Pancreas (tissue), 10 donors: Measurements from ENCODE around the gene SLC9A1. TPM values are rescaled to one million over a fixed set of nuclear protein-coding genes. Genes with fewer than 3 reads are reported as not detected.

Source experiments
- ATAC-seq, 4 donors: fragments of 200-7000 bp; cut with Tn5 transposase; one replicate each; pipeline versions ENCODE4 v1.8.0 to v1.9.1; 2020; ENCODE audit warnings: mild to moderate bottlenecking in 4 of 4, moderate library complexity in 4 of 4
- DNase-seq, 6 donors: peaks; one replicate each; pipeline ENCODE4 v3.0.0-alpha.2; 2020
- FAIRE-seq: peaks from 2 replicates; lab custom pipeline; 2012; peaks lifted over from hg19 to GRCh38; lab: Jason Lieb, UNC
- H3K27ac ChIP-seq, 4 donors: fragments of 200-600 bp; sonication (generic); 1 replicate in 3 of 4; 2 replicates in 1 of 4; pipeline versions ENCODE4 v1.5.0 to v1.8.0; 2020
- H3K27me3 ChIP-seq, 4 donors: fragments of 200-600 bp; one replicate each; pipeline ENCODE4 v1.8.0; 2021
- H3K36me3 ChIP-seq, 3 donors: fragments of 200-600 bp; sonication (generic) in 1 of 3; one replicate each; pipeline versions ENCODE4 v1.5.0 to v1.8.0; 2020 to 2021
- H3K4me1 ChIP-seq, 3 donors: fragments of 200-600 bp; one replicate each; pipeline ENCODE4 v1.8.0; 2021
- H3K4me3 ChIP-seq, 4 donors: fragments of 200-600 bp; sonication (generic) in 2 of 4; one replicate each; pipeline versions ENCODE4 v1.5.0 to v1.8.0; 2020 to 2021
- H3K9me3 ChIP-seq, 4 donors: fragments of 200-600 bp; one replicate each; pipeline ENCODE4 v1.8.0; 2021
- CTCF ChIP-seq, 4 donors: fragments of 200-600 bp; sonication (generic) in 3 of 4; IDR thresholded peaks; one replicate each; pipeline versions ENCODE4 v1.5.0 to v1.8.0; 2021; ENCODE audit warnings: antibody characterized with exemption in 4 of 4
- WGBS, 2 donors: extraction: QIAGEN DNeasy Blood & Tissue Kit; methylation state at CpG; one replicate each; pipeline ENCODE4 v1.1.7; 2013; 5-methylcytosine and 5-hydroxymethylcytosine counted together
- intact Hi-C, 3 donors: fragments of 100-400 bp; cut with DNase I; formaldehyde crosslinking; loops; one replicate each; pipeline versions ENCODE4 v1.11.1 to v1.14.2; 2022
- polyA plus RNA-seq, 2 donors: library from polyadenylated mRNA; stranded (reverse); fragments of 200-250 nt; gene quantifications; one replicate each; pipeline ENCODE4 v1.2.3, GENCODE V29; 2013
- total RNA-seq, 6 donors: library from RNA; stranded (reverse); fragmentation: NEBNext Ultra II Directional in 4 of 6; extraction: Animal tissue kit (Norgen Biotek cat#: 25700) in 4 of 6; gene quantifications; one replicate each; pipeline versions ENCODE4 v1.2.1 to v1.2.4, GENCODE V29; 2021 to 2023
- donor health status: healthy with polysubstance abuse.
- donor health status: DM: no; HTN: no; CAD: no; lungs with moderate emphysema.
- donor health status: DM: no; HTN: no; CAD: no.
- donor health status: control.
- donor health status: control.
- donor health status: Bipolar disorder and iron deficiency.
- donor health status: DM: yes; HTN: yes; CAD: no.
- donor health status: DM: no; HTN: no; CAD: no.
- donor health status: DM: no; HTN: no; CAD: no.
- donor health status: DM: yes; HTN: yes; CAD: no.

Gene SLC9A1
- total and polyA plus RNA-seq, 8 donors, result 8.3 to 20.6 (median 11.1) TPM

DNA sequence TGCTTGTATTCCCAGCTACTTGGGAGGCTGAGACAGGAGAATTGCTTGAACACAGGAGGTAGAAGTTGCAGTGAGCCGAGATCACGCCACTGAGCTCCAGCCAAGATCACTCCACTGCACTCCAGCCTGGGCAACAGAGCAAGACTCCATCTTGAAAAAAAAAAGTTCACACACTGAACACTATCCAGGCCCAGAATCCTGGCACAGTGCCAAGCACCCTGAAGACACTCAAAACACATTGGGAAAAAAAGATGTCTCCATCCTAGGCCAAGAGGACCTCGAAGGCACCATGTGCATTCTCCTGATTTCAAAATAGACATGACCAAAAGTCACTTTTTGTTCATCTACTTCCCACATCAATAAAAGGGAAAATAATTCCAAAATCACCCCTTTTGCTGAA is 38.7 kb downstream of the SLC9A1 start:
- H3K36me3 ChIP-seq, result no peaks in the 10 kb centered on the region
- no peak for ATAC-seq
- H3K9me3 ChIP-seq, result no peaks in the 10 kb centered on the region
- no peak for FAIRE-seq
- intact Hi-C loops, result no loop called here
- peaks cover 11 to 15% (median 13%) of the 10 kb centered on the region in 3 donors for H3K4me1 ChIP-seq
- peak overlapping the region in 2 of 4 donors; percentile 3 to 8 for H3K27ac ChIP-seq
- TF ChIP-seq CTCF (IDR thresholded peaks at IDR 0.05), result no peak
- DNase-seq, result no peak
- H3K27me3 ChIP-seq, result no peaks in the 10 kb centered on the region
- no peak overlapping the region for H3K4me3 ChIP-seq
- WGBS, 2 donors, result 88 to 92% methylated on average over 3 of the region's 3 CpGs

- Histone ChIP-seq H3K4me1 (peaks cover 11 to 15% (median 13%) of the 10 kb centered on the region in 3 donors), H3K9me3 (no peaks in the 10 kb centered on the region), H3K27me3 (no peaks in the 10 kb centered on the region), H3K36me3 (no peaks in the 10 kb centered on the region), H3K4me3 (no peak overlapping the region), H3K27ac (no peak overlapping the region)
- no peak for ATAC-seq
- DNase-seq, result no peak
- 89 to 97% methylated on average over 5 of the region's 5 CpGs for WGBS, 2 donors
- intact Hi-C loops, result no loop called here
- TF ChIP-seq CTCF (IDR thresholded peaks at IDR 0.05), result no peak
- no peak for FAIRE-seq
Measured at GRCh38 chr1:27114546-27114945, 40.4 kb downstream of the SLC9A1 start.

- DNase-seq (no peak), ATAC-seq (no peak), FAIRE-seq (no peak)
- no peak overlapping the region for H3K4me3 ChIP-seq
- H3K4me1 ChIP-seq, result peaks cover 11 to 15% (median 13%) of the 10 kb centered on the region in 3 donors
- intact Hi-C loops, result no loop called here
- H3K27me3 ChIP-seq, result no peaks in the 10 kb centered on the region
- WGBS, 2 donors, result 93 to 95% methylated on average over 22 of the region's 22 CpGs
- no peak for TF ChIP-seq CTCF (IDR thresholded peaks at IDR 0.05)
- no peaks in the 10 kb centered on the region for H3K36me3 ChIP-seq
- no peaks in the 10 kb centered on the region for H3K9me3 ChIP-seq
- no peak overlapping the region for H3K27ac ChIP-seq
Measured at GRCh38 chr1:27113861-27114260, 41.1 kb downstream of the SLC9A1 start.

- no peak overlapping the region for H3K4me3 ChIP-seq
- no peaks in the 10 kb centered on the region for H3K9me3 ChIP-seq
- H3K4me1 ChIP-seq, result peaks cover 11 to 15% (median 13%) of the 10 kb centered on the region in 3 donors
- WGBS, 2 donors, result 36 to 40% methylated on average over 5 of the region's 5 CpGs
- no peak for FAIRE-seq
- TF ChIP-seq CTCF (IDR thresholded peaks at IDR 0.05), result no peak
- no peaks in the 10 kb centered on the region for H3K27me3 ChIP-seq
- ATAC-seq, result peak; percentile 87 to 94 (median 92)
- H3K36me3 ChIP-seq, result no peaks in the 10 kb centered on the region
- peak overlapping the region; percentile 18 to 67 (median 60) for H3K27ac ChIP-seq
- peak in 4 of 6 donors; percentile 80 to 87 (median 82) for DNase-seq
- intact Hi-C loops, result no loop called here
Measured at GRCh38 chr1:27111626-27112573, 43.0 kb downstream of the SLC9A1 start.
